Measurements from ENCODE around the gene PHLPP2. TPM values are rescaled to one million over a fixed set of nuclear protein-coding genes. Genes with fewer than 3 reads are reported as not detected.

Gene PHLPP2
- total RNA-seq, 1 experiment from 2014 or later = 4.4 TPM

DNA sequence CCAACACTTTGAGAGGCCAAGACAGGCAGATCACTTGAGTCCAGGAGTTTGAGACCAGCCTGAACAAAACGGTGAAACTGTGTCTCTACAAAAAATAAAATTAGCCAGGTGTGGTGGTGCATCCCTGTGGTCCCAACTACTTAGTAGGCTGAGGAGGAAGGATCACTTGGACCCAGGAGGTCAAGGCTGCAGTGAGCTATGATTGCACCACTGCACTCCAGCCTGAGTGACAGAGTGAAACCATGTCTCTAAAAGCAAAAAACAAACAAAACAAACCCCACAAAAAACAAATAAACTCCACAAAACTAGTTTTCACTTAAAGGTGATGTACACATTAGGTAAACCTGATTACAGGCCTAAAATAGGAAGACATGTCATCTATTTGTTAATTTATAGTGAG is 58.2 kb downstream of the PHLPP2 start:
- intact Hi-C loops (cut with micrococcal nuclease) = no loop called here
- H3K9me3 ChIP-seq (ENCODE audit: low read length) = no peaks in the 10 kb centered on the region
- BruUV-seq (replicated peaks) = no TSS peak
- no peak overlapping the region for H3K4me2 ChIP-seq (ENCODE audit: low read length)
- ATAC-seq = no peak
- H3K27me3 ChIP-seq (ENCODE audit: low read length) = no peaks in the 10 kb centered on the region
- H3K9me2 ChIP-seq (replicated peaks; ENCODE audit: low read length) = no peaks in the 10 kb centered on the region
- DNase-seq = no peak
- no peaks in the 10 kb centered on the region for H3F3A ChIP-seq (ENCODE audit: low read length, unreplicated experiment)
- H3K36me3 ChIP-seq (ENCODE audit: low read depth, low read length) = peaks cover 7% of the 10 kb centered on the region; the same call in 1 of the 2 replicates
- no peak overlapping the region for H3K9ac ChIP-seq (ENCODE audit: low read length)
- no peak overlapping the region for H2AFZ ChIP-seq (ENCODE audit: low read length)
- peaks cover 7% of the 10 kb centered on the region; the same call in 1 of the 2 replicates for H3K4me1 ChIP-seq (ENCODE audit: insufficient read depth, low read length)
- TF ChIP-seq, protein P1, sequence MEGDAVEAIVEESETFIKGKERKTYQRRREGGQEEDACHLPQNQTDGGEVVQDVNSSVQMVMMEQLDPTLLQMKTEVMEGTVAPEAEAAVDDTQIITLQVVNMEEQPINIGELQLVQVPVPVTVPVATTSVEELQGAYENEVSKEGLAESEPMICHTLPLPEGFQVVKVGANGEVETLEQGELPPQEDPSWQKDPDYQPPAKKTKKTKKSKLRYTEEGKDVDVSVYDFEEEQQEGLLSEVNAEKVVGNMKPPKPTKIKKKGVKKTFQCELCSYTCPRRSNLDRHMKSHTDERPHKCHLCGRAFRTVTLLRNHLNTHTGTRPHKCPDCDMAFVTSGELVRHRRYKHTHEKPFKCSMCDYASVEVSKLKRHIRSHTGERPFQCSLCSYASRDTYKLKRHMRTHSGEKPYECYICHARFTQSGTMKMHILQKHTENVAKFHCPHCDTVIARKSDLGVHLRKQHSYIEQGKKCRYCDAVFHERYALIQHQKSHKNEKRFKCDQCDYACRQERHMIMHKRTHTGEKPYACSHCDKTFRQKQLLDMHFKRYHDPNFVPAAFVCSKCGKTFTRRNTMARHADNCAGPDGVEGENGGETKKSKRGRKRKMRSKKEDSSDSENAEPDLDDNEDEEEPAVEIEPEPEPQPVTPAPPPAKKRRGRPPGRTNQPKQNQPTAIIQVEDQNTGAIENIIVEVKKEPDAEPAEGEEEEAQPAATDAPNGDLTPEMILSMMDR (conservative IDR thresholded peaks at IDR 0.05; ENCODE audit: low read depth, low read length) = no peak
- TF ChIP-seq EZH2 (IDR thresholded peaks at IDR 0.05; ENCODE audit: low read length, unreplicated experiment) = no peak
- TF ChIP-seq EZH2phosphoT487 (IDR thresholded peaks at IDR 0.05; ENCODE audit: borderline replicate concordance, low read length) = no peak
- no peaks in the 10 kb centered on the region for H4K20me1 ChIP-seq (ENCODE audit: low read length)
- POLR2A ChIA-PET (ENCODE audit: unreplicated experiment) = no interaction called here
- H3K79me2 ChIP-seq (ENCODE audit: low read length) = no peaks in the 10 kb centered on the region
- H3K4me3 ChIP-seq (ENCODE audit: low read length) = no peak overlapping the region
- no peak overlapping the region for H3K27ac ChIP-seq (ENCODE audit: low read length)
- CTCF ChIA-PET = no interaction called here

DNA sequence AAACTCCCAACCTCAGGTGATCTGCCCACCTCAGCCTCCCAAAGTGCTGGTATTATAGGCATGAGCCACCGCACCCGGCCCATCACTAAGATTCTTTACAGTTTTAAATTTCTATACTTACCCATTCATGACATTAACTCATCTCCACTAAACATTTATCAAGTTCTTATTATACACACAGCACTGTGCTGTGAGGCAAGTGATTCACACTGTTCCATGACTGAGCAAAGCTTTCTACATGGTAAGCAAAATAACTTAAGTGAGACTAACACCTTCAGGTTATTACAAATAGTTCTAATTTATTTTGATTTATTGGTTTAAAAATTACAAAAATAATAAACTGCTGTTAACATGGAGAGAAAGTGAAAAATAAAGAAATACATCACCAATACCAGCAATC is 65.0 kb downstream of the PHLPP2 start:
- Histone ChIP-seq H3K9me3 (ENCODE audit: low read length) (no peaks in the 10 kb centered on the region), H3K27ac (ENCODE audit: low read length) (no peak overlapping the region), H3F3A (ENCODE audit: low read length, unreplicated experiment) (no peaks in the 10 kb centered on the region), H3K4me1 (ENCODE audit: insufficient read depth, low read length) (no peaks in the 10 kb centered on the region), H3K4me2 (ENCODE audit: low read length) (no peak overlapping the region), H3K4me3 (ENCODE audit: low read length) (no peak overlapping the region), H3K9ac (ENCODE audit: low read length) (no peak overlapping the region), H3K27me3 (ENCODE audit: low read length) (no peaks in the 10 kb centered on the region), H4K20me1 (ENCODE audit: low read length) (no peaks in the 10 kb centered on the region), H3K79me2 (ENCODE audit: low read length) (no peaks in the 10 kb centered on the region), H3K36me3 (ENCODE audit: low read depth, low read length) (0 out of 2 replicates have a peak, but pooled peaks cover 4% of the 10 kb centered on the region), H2AFZ (ENCODE audit: low read length) (no peak overlapping the region), H3K9me2 (replicated peaks; ENCODE audit: low read length) (no peaks in the 10 kb centered on the region)
- intact Hi-C loops (cut with micrococcal nuclease) = no loop called here
- no peak for DNase-seq
- no peak for ATAC-seq
- ChIA-PET POLR2A (ENCODE audit: unreplicated experiment) (no interaction called here), CTCF (no interaction called here)
- BruUV-seq (replicated peaks) = no TSS peak
- TF ChIP-seq EZH2phosphoT487 (IDR thresholded peaks at IDR 0.05; ENCODE audit: borderline replicate concordance, low read length) = no peak
- TF ChIP-seq, protein P1 (conservative IDR thresholded peaks at IDR 0.05; ENCODE audit: low read depth, low read length) = no peak
- TF ChIP-seq EZH2 (IDR thresholded peaks at IDR 0.05; ENCODE audit: low read length, unreplicated experiment) = no peak

GRCh38 chr16:71658771-71659170 is 65.7 kb downstream of the PHLPP2 start:
- Histone ChIP-seq H3K9ac (ENCODE audit: low read length) (no peak overlapping the region), H3K27me3 (ENCODE audit: low read length) (no peaks in the 10 kb centered on the region), H3K9me2 (replicated peaks; ENCODE audit: low read length) (no peaks in the 10 kb centered on the region), H2AFZ (ENCODE audit: low read length) (no peak overlapping the region), H3K4me1 (ENCODE audit: insufficient read depth, low read length) (no peaks in the 10 kb centered on the region), H3K4me3 (ENCODE audit: low read length) (no peak overlapping the region), H3K36me3 (ENCODE audit: low read depth, low read length) (0 out of 2 replicates have a peak, but pooled peaks cover 4% of the 10 kb centered on the region), H4K20me1 (ENCODE audit: low read length) (no peaks in the 10 kb centered on the region), H3K79me2 (ENCODE audit: low read length) (no peaks in the 10 kb centered on the region), H3K9me3 (ENCODE audit: low read length) (no peaks in the 10 kb centered on the region), H3K27ac (ENCODE audit: low read length) (no peak overlapping the region), H3F3A (ENCODE audit: low read length, unreplicated experiment) (no peaks in the 10 kb centered on the region), H3K4me2 (ENCODE audit: low read length) (no peak overlapping the region)
- POLR2A ChIA-PET (ENCODE audit: unreplicated experiment) = no interaction called here
- CTCF ChIA-PET = no interaction called here
- no peak for DNase-seq
- BruUV-seq (replicated peaks) = no TSS peak
- no peak for ATAC-seq
- intact Hi-C loops (cut with micrococcal nuclease) = no loop called here
- TF ChIP-seq, protein P1 (conservative IDR thresholded peaks at IDR 0.05; ENCODE audit: low read depth, low read length) = no peak
- no peak for TF ChIP-seq EZH2 (IDR thresholded peaks at IDR 0.05; ENCODE audit: low read length, unreplicated experiment)
- no peak for TF ChIP-seq EZH2phosphoT487 (IDR thresholded peaks at IDR 0.05; ENCODE audit: borderline replicate concordance, low read length)
